Subcutaneous adipose tissue (tissue), 4 donors: ENCODE data around the gene POMP. TPM values are rescaled to one million over a fixed set of nuclear protein-coding genes. Genes with fewer than 3 reads are reported as not detected.

ENCODE experiments used
- CTCF ChIP-seq: fragments of 450-650 bp; IDR thresholded peaks from one replicate; pipeline ENCODE4 v1.5.1; 2016; ENCODE audit warnings: low read depth, mild to moderate bottlenecking, control low read depth, antibody characterized with exemption, moderate library complexity
- total RNA-seq, 4 donors: library from RNA; depleted of rRNA; stranded (reverse); fragments of >200 nt; gene quantifications; one replicate each; pipeline ENCODE4 v1.1.0, GENCODE V29; 2016

The POMP gene
- total RNA-seq, 4 donors from 2014 or later, result 53.3 to 131 (median 65.3) TPM

- no peak for TF ChIP-seq CTCF
These were observed 32.7 kb upstream of the POMP start for GRCh38 chr13:28626266-28626665.

GRCh38 chr13:28628241-28628640 is 30.7 kb upstream of the POMP start:
- TF ChIP-seq CTCF, result no peak

GRCh38 chr13:28630869-28631268 is 28.1 kb upstream of the POMP start:
- no peak for TF ChIP-seq CTCF

GRCh38 chr13:28631801-28632200 is 27.1 kb upstream of the POMP start:
- no peak for TF ChIP-seq CTCF

- no peak for TF ChIP-seq CTCF
These were observed 22.9 kb upstream of the POMP start for GRCh38 chr13:28636069-28636468.

- no peak for TF ChIP-seq CTCF
These were observed 22.1 kb upstream of the POMP start for GRCh38 chr13:28636677-28637317.

GRCh38 chr13:28637714-28638355 is 21.1 kb upstream of the POMP start:
- no peak for TF ChIP-seq CTCF
